ENCODE measurements around the gene LIG1.

- TF ChIP-seq POLR2A (IDR thresholded peaks at IDR 0.05) (no peak), CTCF (IDR thresholded peaks at IDR 0.05) (no peak)
These were observed 66.2 kb downstream of the LIG1 start for GRCh38 chr19:48103922-48104321.
